GM19023 (cell line): ENCODE data around the gene RNF213.

Experiments used
- ATAC-seq: cut with Tn5 transposase; IDR thresholded peaks from one replicate; pipeline ENCODE4 v1.9.1; 2021; ENCODE audit warnings: mild to moderate bottlenecking, moderate library complexity; ENCODE audit not compliant: unreplicated experiment

RNF213 gene

GRCh38 chr17:80443498-80443897 lies 182.8 kb downstream of the RNF213 start:
- no peak for ATAC-seq

DNA sequence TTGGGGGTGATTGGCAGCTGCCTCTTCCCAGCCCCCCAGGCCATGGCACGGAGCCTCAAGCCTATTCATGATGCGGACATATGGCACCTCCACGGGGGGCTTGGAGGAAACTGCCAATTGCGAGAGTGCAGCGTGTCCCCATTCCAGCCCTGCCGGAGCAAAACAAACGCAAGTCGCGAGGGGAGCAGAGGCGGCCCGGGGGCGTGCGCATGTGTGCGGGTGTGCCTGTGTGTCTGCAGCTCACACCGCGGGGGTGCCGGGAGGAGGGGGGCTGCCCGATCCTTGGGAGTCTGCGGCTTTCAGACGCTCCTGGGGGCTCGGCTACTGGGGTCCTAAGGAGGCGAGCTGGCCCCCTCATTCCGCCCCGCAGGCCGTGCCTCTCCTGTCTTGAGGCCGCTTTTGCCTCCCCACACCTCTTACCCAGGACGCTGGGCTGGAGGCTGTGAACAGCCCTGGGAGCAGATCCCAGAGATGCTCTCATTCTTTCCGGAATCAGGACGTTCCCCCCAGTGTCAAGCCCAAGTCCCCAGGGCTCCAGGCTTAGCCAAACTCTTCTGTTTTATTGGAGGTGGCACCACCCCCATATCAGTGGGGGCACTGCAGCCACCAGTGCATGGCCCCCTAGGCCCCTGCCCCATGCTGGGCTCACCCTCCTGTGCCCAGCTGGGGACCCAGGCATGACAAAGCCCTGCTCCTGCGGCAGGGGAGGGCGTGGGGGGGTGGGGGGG lies 183.4 kb downstream of the RNF213 start:
- ATAC-seq, result no peak

DNA sequence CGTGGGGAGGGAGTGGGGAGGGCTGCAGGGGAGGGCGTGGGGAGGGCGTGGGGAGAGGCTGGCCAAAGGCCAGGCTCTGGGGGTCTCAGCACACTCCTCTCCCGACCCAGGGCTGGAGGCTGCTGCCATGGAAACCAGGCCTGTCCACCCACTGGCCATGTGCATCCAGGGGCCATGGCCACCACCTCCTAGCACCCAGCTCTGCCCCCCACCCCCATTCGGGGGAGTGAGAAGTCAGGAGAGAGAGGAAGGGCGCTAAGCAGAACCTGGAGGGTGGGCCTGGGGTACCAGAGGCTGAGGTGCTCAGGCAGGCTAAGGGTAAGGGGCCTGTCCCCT lies 184.0 kb downstream of the RNF213 start:
- no peak for ATAC-seq

DNA sequence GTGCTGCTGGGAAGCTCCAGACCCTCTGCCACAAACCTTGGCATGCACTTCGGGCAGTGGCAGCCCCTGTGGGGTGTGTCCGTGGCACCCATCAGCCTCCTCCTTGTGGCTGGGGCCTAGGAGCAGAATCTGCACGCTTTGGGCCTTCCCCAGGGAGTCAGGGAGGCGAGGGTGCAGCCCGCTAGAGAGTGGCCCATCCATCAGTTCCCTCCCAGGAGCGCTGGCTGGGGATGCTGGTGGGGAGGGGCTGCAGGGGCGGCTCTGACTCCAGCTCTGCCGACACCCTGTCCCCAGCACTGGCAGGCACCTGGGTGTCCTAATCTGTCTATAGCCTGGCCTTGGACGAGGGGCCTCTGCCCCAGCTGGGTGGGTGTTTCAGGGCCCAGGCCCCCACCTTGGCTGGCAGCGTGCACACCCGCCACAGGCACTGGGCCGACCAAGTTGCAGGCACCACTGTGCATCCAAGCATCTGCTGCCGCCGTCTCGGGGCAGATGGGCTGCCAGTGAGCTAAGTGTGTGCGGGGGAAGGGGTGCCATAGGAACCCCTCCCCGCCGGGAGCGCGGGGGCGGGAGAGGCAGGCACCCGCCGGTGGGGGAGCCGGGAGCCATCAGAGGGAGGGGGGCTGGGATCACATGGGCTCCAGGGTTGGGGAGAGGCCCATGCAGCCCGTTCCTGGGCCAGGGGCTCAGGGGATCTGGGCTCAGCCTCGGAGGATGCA lies 184.5 kb downstream of the RNF213 start:
- ATAC-seq, result no peak

GRCh38 chr17:80445726-80446110 lies 185.1 kb downstream of the RNF213 start:
- no peak for ATAC-seq

DNA sequence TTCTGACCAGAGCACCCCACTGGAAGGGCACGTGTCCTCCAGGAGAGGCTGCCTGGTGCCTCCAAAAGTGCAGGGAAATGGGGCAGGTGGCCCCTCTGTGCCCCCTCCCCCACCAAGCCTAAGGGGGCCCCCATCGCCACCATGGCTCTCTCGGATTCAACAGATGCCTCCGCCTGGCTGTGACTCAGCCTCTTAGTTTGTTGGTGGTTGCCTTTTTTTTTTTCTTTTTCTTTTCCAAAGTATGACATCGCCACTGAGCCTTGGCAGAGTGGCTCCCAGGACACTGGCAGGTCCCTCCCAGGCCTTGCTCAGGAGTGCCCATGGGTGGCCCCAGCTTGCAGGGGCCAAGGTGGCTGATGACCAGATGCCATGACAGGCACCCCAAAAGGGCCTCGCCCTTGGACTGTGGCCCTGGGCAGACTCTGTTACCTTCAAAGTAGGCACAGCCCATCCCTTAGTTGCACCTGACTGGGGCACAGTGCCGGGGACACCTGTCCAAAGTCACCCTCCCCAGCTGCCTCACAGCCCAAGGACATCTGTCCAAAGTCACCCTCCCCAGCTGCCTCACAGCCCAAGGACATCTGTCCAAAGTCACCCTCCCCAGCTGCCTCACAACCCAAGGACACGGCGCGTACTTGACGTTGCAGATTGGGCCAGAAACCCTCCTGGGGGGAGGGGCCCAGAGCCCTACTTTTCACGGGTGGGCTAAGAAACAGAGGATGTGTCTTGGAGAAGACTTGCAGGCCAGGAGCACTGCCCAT lies 186.2 kb downstream of the RNF213 start:
- ATAC-seq, result no peak

GRCh38 chr17:80447790-80448189 lies 187.1 kb downstream of the RNF213 start:
- no peak for ATAC-seq
